ENCODE measurements around the gene PLA2G2A.
"Not testable (repeated sequence)": the region's sequence is repeated elsewhere in the genome, so short reads cannot be mapped to it uniquely, and the experiment has no call there.

GRCh38 chr1:19990182-19990582 lies 10.8 kb upstream of the PLA2G2A start:
- TF ChIP-seq RAD21 (IDR thresholded peaks at IDR 0.05); JUND (IDR thresholded peaks at IDR 0.05); GABPA (IDR thresholded peaks at IDR 0.05 in 1 of 2, conservative IDR thresholded peaks at IDR 0.05 in 1 of 2): not testable (repeated sequence)
- TF ChIP-seq, protein P1, sequence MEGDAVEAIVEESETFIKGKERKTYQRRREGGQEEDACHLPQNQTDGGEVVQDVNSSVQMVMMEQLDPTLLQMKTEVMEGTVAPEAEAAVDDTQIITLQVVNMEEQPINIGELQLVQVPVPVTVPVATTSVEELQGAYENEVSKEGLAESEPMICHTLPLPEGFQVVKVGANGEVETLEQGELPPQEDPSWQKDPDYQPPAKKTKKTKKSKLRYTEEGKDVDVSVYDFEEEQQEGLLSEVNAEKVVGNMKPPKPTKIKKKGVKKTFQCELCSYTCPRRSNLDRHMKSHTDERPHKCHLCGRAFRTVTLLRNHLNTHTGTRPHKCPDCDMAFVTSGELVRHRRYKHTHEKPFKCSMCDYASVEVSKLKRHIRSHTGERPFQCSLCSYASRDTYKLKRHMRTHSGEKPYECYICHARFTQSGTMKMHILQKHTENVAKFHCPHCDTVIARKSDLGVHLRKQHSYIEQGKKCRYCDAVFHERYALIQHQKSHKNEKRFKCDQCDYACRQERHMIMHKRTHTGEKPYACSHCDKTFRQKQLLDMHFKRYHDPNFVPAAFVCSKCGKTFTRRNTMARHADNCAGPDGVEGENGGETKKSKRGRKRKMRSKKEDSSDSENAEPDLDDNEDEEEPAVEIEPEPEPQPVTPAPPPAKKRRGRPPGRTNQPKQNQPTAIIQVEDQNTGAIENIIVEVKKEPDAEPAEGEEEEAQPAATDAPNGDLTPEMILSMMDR (IDR thresholded peaks at IDR 0.05; ENCODE audit: low read depth, low read length, missing input control): not testable (repeated sequence)
- TF ChIP-seq, protein P2, sequence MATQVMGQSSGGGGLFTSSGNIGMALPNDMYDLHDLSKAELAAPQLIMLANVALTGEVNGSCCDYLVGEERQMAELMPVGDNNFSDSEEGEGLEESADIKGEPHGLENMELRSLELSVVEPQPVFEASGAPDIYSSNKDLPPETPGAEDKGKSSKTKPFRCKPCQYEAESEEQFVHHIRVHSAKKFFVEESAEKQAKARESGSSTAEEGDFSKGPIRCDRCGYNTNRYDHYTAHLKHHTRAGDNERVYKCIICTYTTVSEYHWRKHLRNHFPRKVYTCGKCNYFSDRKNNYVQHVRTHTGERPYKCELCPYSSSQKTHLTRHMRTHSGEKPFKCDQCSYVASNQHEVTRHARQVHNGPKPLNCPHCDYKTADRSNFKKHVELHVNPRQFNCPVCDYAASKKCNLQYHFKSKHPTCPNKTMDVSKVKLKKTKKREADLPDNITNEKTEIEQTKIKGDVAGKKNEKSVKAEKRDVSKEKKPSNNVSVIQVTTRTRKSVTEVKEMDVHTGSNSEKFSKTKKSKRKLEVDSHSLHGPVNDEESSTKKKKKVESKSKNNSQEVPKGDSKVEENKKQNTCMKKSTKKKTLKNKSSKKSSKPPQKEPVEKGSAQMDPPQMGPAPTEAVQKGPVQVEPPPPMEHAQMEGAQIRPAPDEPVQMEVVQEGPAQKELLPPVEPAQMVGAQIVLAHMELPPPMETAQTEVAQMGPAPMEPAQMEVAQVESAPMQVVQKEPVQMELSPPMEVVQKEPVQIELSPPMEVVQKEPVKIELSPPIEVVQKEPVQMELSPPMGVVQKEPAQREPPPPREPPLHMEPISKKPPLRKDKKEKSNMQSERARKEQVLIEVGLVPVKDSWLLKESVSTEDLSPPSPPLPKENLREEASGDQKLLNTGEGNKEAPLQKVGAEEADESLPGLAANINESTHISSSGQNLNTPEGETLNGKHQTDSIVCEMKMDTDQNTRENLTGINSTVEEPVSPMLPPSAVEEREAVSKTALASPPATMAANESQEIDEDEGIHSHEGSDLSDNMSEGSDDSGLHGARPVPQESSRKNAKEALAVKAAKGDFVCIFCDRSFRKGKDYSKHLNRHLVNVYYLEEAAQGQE (IDR thresholded peaks at IDR 0.05): not testable (repeated sequence)
